ENCODE measurements around the gene CLPSL1. TPM values are rescaled to one million over a fixed set of nuclear protein-coding genes. Genes with fewer than 3 reads are reported as not detected.

CLPSL1 gene
- total and polyA plus RNA-seq, 2 of the 13 experiments (the other 11 are each of a cell fraction or from before 2014, with no cell fraction given): not detected

DNA sequence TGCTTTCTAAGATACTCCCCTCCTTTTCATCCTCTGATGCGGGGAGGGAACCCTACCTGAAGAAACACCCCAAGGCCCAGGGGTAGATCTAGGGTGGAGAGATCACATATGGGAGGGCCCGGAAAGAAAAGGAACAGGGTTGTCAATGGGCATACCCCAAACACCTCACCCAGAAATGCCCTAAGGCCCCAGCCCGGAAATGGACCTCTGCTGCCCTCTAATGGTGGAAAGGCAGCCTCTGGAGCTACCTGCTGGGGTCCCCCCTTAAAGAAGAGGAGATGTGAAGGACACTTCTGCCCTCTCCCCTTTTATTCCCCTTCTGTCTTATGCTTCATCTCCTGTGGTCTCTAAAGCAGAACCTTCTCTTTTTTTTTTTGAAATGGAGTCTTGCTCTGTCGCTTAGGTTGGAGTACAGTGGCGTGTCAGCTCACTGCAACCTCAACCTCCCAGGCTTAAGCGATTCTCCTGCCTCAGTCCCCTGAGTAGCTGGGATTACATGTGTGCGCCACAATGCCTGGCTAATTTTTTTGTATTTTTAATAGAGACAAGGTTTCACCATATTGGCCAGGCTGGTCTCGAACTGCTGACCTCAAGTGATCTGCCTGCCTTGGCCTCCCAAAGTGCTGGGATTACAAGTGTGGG is 44.4 kb upstream of the CLPSL1 start:
- BruUV-seq (replicated peaks): no TSS peak
- DNase-seq (ENCODE audit: low spot score) (peak; percentile 60), ATAC-seq (peak; percentile 37), FAIRE-seq (no peak)
- H3K27me3 ChIP-seq (ENCODE audit: control insufficient read depth in 1 of 2, insufficient read depth in 2 of 2, low read length in 2 of 2): no peaks in the 10 kb centered on the region
- H3K27ac ChIP-seq (ENCODE audit: extremely low read length, insufficient read depth, low read length): no peak overlapping the region
- H4K20me1 ChIP-seq (ENCODE audit: insufficient read depth, low read length): no peaks in the 10 kb centered on the region
- H3K9ac ChIP-seq (ENCODE audit: insufficient read depth, low read depth, low read length): no peak overlapping the region
- intact Hi-C loops (cut with micrococcal nuclease; ENCODE audit: unreplicated experiment) (loop anchor here (2.0 to 10.0 kb wide), 2 partner anchors 48 to 442 kb away; partner anchors contain the start of genes DEF6 and FKBP5), in situ Hi-C loops (cut with HindIII; ENCODE audit: extremely low pct_ligation_motif_present, low pct_unique_long_range_greater_than_20kb) (loop anchor here (5.0 to 10.0 kb wide), 2 partner anchors 154 to 422 kb away; no protein-coding TSS in a partner anchor)
- no peak overlapping the region for H2AFZ ChIP-seq (ENCODE audit: low read length)
- CTCF ChIA-PET (ENCODE audit: low intra/inter-chr PET ratio, low total read pairs): interaction anchor here (1.3 to 5.0 kb wide), 2 partner anchors 112 to 153 kb away, joined by 4 to 131 read pairs; no protein-coding TSS in a partner anchor
- H3K4me2 ChIP-seq (ENCODE audit: low read depth, low read length): peak overlapping the region; percentile 7; the same call in 1 of the 2 replicates
- no peaks in the 10 kb centered on the region for H3K79me2 ChIP-seq (ENCODE audit: insufficient read depth, low read length)
- no peaks in the 10 kb centered on the region for H3K9me3 ChIP-seq (ENCODE audit: low read length)
- H3K4me3 ChIP-seq (replicated peaks in 1 of 3; ENCODE audit: insufficient read depth in 1 of 3, low read depth in 2 of 3, low read length in 3 of 3): no peak overlapping the region
- WGBS (ENCODE audit: low lambda C conversion rate): 40% methylated on average over 8 of the region's 8 CpGs
- POLR2A ChIA-PET: interaction anchor here (1.2 to 2.1 kb wide), 4 partner anchors 9 to 151 kb away, joined by 4 to 16 read pairs (median 6); no protein-coding TSS in a partner anchor
- H3K4me1 ChIP-seq (ENCODE audit: insufficient read depth, low read length): peaks cover 71% of the 10 kb centered on the region
- H3K36me3 ChIP-seq (replicated peaks in 1 of 2; ENCODE audit: control insufficient read depth in 1 of 2, insufficient read depth in 2 of 2, low read length in 2 of 2): no peaks in the 10 kb centered on the region
- peak; percentile 93 for TF ChIP-seq SMC3 (IDR thresholded peaks at IDR 0.05; ENCODE audit: low read length)
- TF ChIP-seq RNF2 (conservative IDR thresholded peaks at IDR 0.05; ENCODE audit: low read depth): no peak
- no peak for TF ChIP-seq CHCHD3 (CRISPR knock-in tag; IDR thresholded peaks at IDR 0.05)
- no peak for TF ChIP-seq GABPA (IDR thresholded peaks at IDR 0.05; ENCODE audit: low read depth, low read length)
- TF ChIP-seq GABPA (CRISPR knock-in tag; IDR thresholded peaks at IDR 0.05; ENCODE audit: low read depth): peak; percentile 62
- TF ChIP-seq, protein P1, sequence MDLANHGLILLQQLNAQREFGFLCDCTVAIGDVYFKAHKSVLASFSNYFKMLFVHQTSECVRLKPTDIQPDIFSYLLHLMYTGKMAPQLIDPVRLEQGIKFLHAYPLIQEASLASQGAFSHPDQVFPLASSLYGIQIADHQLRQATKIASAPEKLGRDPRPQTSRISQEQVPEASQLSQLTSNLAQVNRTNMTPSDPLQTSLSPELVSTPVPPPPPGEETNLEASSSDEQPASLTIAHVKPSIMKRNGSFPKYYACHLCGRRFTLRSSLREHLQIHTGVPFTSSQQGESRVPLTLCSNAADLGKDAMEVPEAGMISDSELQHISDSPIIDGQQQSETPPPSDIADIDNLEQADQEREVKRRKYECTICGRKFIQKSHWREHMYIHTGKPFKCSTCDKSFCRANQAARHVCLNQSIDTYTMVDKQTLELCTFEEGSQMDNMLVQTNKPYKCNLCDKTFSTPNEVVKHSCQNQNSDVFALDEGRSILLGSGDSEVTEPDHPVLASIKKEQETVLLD (CRISPR knock-in tag; IDR thresholded peaks at IDR 0.05; ENCODE audit: low read depth): no peak
- TF ChIP-seq, protein P2, sequence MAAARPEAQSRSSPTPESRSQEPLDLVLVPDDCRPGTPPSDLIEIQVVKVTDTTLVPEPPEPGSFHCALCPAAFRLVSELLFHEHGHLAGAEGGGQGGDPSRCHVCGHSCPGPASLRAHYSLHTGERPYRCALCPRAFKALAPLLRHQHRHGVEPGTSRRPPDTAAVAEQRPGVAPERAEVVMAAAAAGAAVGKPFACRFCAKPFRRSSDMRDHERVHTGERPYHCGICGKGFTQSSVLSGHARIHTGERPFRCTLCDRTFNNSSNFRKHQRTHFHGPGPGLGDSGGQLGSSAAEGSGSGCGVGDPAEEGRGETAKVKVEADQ (CRISPR knock-in tag; IDR thresholded peaks at IDR 0.05; ENCODE audit: borderline replicate concordance): no peak
- no peak for TF ChIP-seq IKZF1 (IDR thresholded peaks at IDR 0.05)
- TF ChIP-seq, protein P3, sequence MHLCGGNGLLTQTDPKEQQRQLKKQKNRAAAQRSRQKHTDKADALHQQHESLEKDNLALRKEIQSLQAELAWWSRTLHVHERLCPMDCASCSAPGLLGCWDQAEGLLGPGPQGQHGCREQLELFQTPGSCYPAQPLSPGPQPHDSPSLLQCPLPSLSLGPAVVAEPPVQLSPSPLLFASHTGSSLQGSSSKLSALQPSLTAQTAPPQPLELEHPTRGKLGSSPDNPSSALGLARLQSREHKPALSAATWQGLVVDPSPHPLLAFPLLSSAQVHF (CRISPR knock-in tag; IDR thresholded peaks at IDR 0.05): no peak
- no peak for TF ChIP-seq ZNF451 (CRISPR knock-in tag; IDR thresholded peaks at IDR 0.05)
- TF ChIP-seq SRSF9 (IDR thresholded peaks at IDR 0.05; ENCODE audit: borderline replicate concordance, insufficient read depth, low read depth, low read length, poor library complexity, severe bottlenecking): no peak
- TF ChIP-seq EEA1 (CRISPR knock-in tag; IDR thresholded peaks at IDR 0.05; ENCODE audit: borderline replicate concordance): no peak
- TF ChIP-seq MIER3 (CRISPR knock-in tag; IDR thresholded peaks at IDR 0.05; ENCODE audit: borderline replicate concordance): no peak
- no peak for TF ChIP-seq TOPORS (CRISPR knock-in tag; IDR thresholded peaks at IDR 0.05)
- TF ChIP-seq, protein P4, sequence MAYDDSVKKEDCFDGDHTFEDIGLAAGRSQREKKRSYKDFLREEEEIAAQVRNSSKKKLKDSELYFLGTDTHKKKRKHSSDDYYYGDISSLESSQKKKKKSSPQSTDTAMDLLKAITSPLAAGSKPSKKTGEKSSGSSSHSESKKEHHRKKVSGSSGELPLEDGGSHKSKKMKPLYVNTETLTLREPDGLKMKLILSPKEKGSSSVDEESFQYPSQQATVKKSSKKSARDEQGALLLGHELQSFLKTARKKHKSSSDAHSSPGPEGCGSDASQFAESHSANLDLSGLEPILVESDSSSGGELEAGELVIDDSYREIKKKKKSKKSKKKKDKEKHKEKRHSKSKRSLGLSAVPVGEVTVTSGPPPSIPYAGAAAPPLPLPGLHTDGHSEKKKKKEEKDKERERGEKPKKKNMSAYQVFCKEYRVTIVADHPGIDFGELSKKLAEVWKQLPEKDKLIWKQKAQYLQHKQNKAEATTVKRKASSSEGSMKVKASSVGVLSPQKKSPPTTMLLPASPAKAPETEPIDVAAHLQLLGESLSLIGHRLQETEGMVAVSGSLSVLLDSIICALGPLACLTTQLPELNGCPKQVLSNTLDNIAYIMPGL (CRISPR knock-in tag; IDR thresholded peaks at IDR 0.05; ENCODE audit: borderline replicate concordance in 1 of 2, low read depth in 1 of 2): peak; percentile 55 to 68; a peak in 1 of 4 replicates
- TF ChIP-seq SMYD3 (CRISPR knock-in tag; IDR thresholded peaks at IDR 0.05): no peak
- TF ChIP-seq ZNF143 (CRISPR knock-in tag; IDR thresholded peaks at IDR 0.05): no peak
- TF ChIP-seq, protein P5, sequence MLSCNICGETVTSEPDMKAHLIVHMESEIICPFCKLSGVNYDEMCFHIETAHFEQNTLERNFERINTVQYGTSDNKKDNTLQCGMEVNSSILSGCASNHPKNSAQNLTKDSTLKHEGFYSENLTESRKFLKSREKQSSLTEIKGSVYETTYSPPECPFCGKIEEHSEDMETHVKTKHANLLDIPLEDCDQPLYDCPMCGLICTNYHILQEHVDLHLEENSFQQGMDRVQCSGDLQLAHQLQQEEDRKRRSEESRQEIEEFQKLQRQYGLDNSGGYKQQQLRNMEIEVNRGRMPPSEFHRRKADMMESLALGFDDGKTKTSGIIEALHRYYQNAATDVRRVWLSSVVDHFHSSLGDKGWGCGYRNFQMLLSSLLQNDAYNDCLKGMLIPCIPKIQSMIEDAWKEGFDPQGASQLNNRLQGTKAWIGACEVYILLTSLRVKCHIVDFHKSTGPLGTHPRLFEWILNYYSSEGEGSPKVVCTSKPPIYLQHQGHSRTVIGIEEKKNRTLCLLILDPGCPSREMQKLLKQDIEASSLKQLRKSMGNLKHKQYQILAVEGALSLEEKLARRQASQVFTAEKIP (CRISPR knock-in tag; IDR thresholded peaks at IDR 0.05; ENCODE audit: borderline replicate concordance): no peak
